DOHH2 (cell line): ENCODE measurements around the gene MTRF1.

Experiments
- EZH2phosphoT487 ChIP-seq: fragments of 200-600 bp; sonication (generic); IDR thresholded peaks from 2 replicates; pipeline ENCODE4 v1.6.1; 2017; ENCODE audit warnings: borderline replicate concordance, mild to moderate bottlenecking, antibody characterized with exemption, low read length, moderate library complexity, mixed read lengths
- TF ChIP-seq, protein P1 (sequence below): fragments of 200-600 bp; sonication (generic); IDR thresholded peaks from one replicate; pipeline ENCODE4 v1.5.1; 2014; ENCODE audit warnings: antibody characterized with exemption, mild to moderate bottlenecking, low read depth, low read length; ENCODE audit not compliant: poor library complexity, severe bottlenecking

GRCh38 chr13:41229356-41229755 is 34.0 kb downstream of the MTRF1 start:
- TF ChIP-seq, protein P1, sequence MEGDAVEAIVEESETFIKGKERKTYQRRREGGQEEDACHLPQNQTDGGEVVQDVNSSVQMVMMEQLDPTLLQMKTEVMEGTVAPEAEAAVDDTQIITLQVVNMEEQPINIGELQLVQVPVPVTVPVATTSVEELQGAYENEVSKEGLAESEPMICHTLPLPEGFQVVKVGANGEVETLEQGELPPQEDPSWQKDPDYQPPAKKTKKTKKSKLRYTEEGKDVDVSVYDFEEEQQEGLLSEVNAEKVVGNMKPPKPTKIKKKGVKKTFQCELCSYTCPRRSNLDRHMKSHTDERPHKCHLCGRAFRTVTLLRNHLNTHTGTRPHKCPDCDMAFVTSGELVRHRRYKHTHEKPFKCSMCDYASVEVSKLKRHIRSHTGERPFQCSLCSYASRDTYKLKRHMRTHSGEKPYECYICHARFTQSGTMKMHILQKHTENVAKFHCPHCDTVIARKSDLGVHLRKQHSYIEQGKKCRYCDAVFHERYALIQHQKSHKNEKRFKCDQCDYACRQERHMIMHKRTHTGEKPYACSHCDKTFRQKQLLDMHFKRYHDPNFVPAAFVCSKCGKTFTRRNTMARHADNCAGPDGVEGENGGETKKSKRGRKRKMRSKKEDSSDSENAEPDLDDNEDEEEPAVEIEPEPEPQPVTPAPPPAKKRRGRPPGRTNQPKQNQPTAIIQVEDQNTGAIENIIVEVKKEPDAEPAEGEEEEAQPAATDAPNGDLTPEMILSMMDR, result no peak
- no peak for TF ChIP-seq EZH2phosphoT487
